ENCODE measurements around the gene MED13L.
"Not testable (repeated sequence)": the region's sequence is repeated elsewhere in the genome, so short reads cannot be mapped to it uniquely, and the experiment has no call there.

MED13L gene

GRCh38 chr12:116287842-116288301, 10.4 kb upstream of the MED13L start:
- no peak for TF ChIP-seq CTCF (IDR thresholded peaks at IDR 0.05; ENCODE audit: low read depth, low read length)
- no peak for DNase-seq (ENCODE audit: extremely low read depth, low read depth)

- TF ChIP-seq CTCF (IDR thresholded peaks at IDR 0.05; ENCODE audit: low read depth, low read length) = no peak
- no peak for DNase-seq (ENCODE audit: extremely low read depth, low read depth)
Observed at GRCh38 chr12:116284396-116284795, 6.9 kb upstream of the MED13L start.

- DNase-seq (ENCODE audit: extremely low read depth, low read depth) = not testable (repeated sequence)
Observed at GRCh38 chr12:116283881-116284280, 6.4 kb upstream of the MED13L start.

- no peak for TF ChIP-seq CTCF (IDR thresholded peaks at IDR 0.05; ENCODE audit: low read depth, low read length)
- DNase-seq (ENCODE audit: extremely low read depth, low read depth) = no peak
Observed at GRCh38 chr12:116282371-116283286, 5.1 kb upstream of the MED13L start.

GRCh38 chr12:116280595-116281290, 3.2 kb upstream of the MED13L start:
- DNase-seq (ENCODE audit: extremely low read depth, low read depth) = no peak
- no peak for TF ChIP-seq CTCF (IDR thresholded peaks at IDR 0.05; ENCODE audit: low read depth, low read length)

GRCh38 chr12:116278667-116279066, 1.2 kb upstream of the MED13L start:
- TF ChIP-seq CTCF (IDR thresholded peaks at IDR 0.05; ENCODE audit: low read depth, low read length) = no peak
- no peak for DNase-seq (ENCODE audit: extremely low read depth, low read depth)

GRCh38 chr12:116278279-116278626, 760 bp upstream of the MED13L start:
- TF ChIP-seq CTCF (IDR thresholded peaks at IDR 0.05; ENCODE audit: low read depth, low read length) = no peak
- DNase-seq (ENCODE audit: extremely low read depth, low read depth) = no peak
